ENCODE measurements around the gene MTARC1.

- TF ChIP-seq CTCF (conservative IDR thresholded peaks at IDR 0.05; ENCODE audit: low read depth, low read length) (no peak), EZH2 (IDR thresholded peaks at IDR 0.05; ENCODE audit: low read length, unreplicated experiment) (no peak)
Measured at GRCh38 chr1:220750131-220750515, 36.6 kb upstream of the MTARC1 start.

Data from PC-3 (cell line).